Ectodermal cell (in vitro differentiated cells): ENCODE measurements around the gene C2CD2L.
"Not testable (repeated sequence)": the region's sequence is repeated elsewhere in the genome, so short reads cannot be mapped to it uniquely, and the experiment has no call there.

Source experiments
- H3K27ac ChIP-seq: 2 replicates; pipeline ENCODE4 v1.7.0; 2013; ENCODE audit warnings: mild to moderate bottlenecking, low read depth, low read length; ENCODE audit not compliant: insufficient read depth, poor library complexity, severe bottlenecking
- H3K27me3 ChIP-seq: 2 replicates; pipeline ENCODE4 v1.7.0; 2013; ENCODE audit warnings: mild to moderate bottlenecking, low read length; ENCODE audit not compliant: insufficient read depth, control insufficient read depth, poor library complexity, severe bottlenecking
- H3K36me3 ChIP-seq: one replicate; pipeline ENCODE4 v1.7.0; 2013; ENCODE audit warnings: low read length; ENCODE audit not compliant: control insufficient read depth, insufficient read depth
- H3K4me1 ChIP-seq: one replicate; pipeline ENCODE4 v1.7.0; 2013; ENCODE audit warnings: low read length; ENCODE audit not compliant: control insufficient read depth, insufficient read depth
- H3K4me3 ChIP-seq: 2 replicates; pipeline ENCODE4 v1.7.0; 2013; ENCODE audit warnings: low read depth, low read length, control low read depth; ENCODE audit not compliant: insufficient read depth
- H3K9me3 ChIP-seq: 2 replicates; pipeline ENCODE4 v1.7.0; 2013; ENCODE audit warnings: mild to moderate bottlenecking, low read length, moderate library complexity; ENCODE audit not compliant: control insufficient read depth
- WGBS, 2 experiments: methylation state at CpG; one replicate each; pipeline ENCODE4 v1.1.7; 2013; ENCODE audit warnings: missing lambda C conversion rate in 2 of 2; 5-methylcytosine and 5-hydroxymethylcytosine counted together

Gene C2CD2L

GRCh38 chr11:119093942-119094815, 13.0 kb upstream of the C2CD2L start:
- Histone ChIP-seq H3K9me3 (no peaks in the 10 kb centered on the region), H3K27me3 (no peaks in the 10 kb centered on the region), H3K4me3 (peak overlapping the region; percentile 99), H3K27ac (peak overlapping the region; percentile 90), H3K36me3 (peaks cover 34% of the 10 kb centered on the region), H3K4me1 (peaks cover 20% of the 10 kb centered on the region)
- 0 to 1% methylated on average over 81 of the region's 81 CpGs for WGBS, 2 experiments

DNA sequence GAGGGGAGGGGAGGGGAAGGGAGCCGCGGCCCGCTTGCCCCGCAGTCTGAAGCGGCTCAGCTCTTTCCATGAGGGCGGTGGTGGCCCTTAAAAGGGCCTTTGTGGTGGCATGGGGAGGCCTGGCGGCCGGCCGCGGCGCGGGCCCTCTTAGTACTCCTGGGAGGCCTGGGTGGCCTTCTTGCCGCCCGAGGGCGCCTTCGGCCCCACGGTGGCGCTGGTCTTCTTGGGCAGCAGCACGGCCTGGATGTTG, 12.4 kb upstream of the C2CD2L start:
- H3K9me3 ChIP-seq, result no peaks in the 10 kb centered on the region
- no peaks in the 10 kb centered on the region for H3K27me3 ChIP-seq
- 0 to 1% methylated on average over 19 of the region's 19 CpGs for WGBS, 2 experiments
- H3K27ac ChIP-seq, result peak overlapping the region; percentile 90
- peak overlapping the region; percentile 99 for H3K4me3 ChIP-seq
- H3K4me1 ChIP-seq, result peaks cover 20% of the 10 kb centered on the region
- H3K36me3 ChIP-seq, result peaks cover 34% of the 10 kb centered on the region

DNA sequence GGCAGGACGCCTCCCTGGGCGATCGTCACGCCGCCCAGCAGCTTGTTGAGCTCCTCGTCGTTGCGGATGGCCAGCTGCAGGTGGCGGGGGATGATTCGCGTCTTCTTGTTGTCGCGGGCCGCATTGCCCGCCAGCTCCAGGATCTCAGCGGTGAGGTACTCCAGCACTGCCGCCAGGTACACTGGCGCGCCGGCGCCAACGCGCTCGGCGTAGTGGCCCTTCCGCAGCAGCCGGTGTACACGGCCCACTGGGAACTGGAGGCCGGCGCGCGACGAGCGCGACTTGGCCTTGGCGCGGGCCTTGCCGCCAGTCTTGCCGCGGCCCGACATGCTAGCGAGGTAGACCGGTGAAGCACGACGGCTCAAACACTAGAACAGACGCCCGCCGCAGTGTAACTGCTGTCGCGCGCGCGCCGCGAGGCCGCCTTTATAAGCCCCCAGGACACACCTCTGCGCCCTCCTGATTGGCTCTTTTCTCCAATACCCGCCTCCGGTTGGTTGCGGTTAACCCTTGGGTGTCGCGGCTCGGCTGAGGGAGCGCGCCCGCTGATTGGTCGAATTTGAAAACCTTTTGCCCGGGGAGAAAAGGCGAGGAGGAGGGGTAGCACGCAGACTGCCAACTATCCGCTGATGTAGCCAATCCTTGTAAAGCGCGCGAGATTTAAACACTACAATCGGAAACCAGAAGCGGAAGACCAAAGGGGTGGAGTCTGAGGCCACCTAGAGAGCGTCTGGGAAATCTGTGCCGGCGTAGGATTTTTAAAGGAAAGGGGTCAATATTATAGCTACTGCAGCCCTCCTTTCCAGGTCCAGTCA, 11.9 kb upstream of the C2CD2L start:
- Histone ChIP-seq H3K36me3 (peaks cover 34% of the 10 kb centered on the region), H3K9me3 (no peaks in the 10 kb centered on the region), H3K4me3 (peak overlapping the region; percentile 99), H3K4me1 (peaks cover 24% of the 10 kb centered on the region), H3K27me3 (no peaks in the 10 kb centered on the region), H3K27ac (peak overlapping the region; percentile 90)
- WGBS, 2 experiments, result 0% methylated on average over 78 to 79 of the region's 79 CpGs

DNA sequence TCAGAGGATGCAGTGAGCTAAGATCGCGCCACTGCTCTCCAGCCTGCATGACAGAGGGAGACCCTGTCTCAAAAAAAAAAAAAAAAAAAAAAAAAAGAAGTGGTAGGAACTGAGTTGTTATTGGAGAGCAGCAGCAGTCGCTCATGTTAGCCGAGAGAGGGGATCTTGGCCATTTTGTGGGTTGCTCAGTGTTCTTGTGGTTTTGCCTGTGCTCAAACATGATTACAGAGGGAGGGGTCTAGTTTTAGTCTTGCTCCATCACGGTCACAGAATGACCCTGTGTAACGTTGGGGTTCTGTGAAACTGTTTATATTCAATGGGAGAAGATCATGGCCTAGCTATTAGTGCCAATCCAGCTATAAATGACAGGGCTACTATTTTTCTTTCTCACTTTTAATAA, 7.4 kb upstream of the C2CD2L start:
- H3K4me1 ChIP-seq, result peaks cover 10% of the 10 kb centered on the region
- peaks cover 18% of the 10 kb centered on the region for H3K36me3 ChIP-seq
- no peaks in the 10 kb centered on the region for H3K9me3 ChIP-seq
- WGBS, 2 experiments, result 92% methylated on average over 6 of the region's 6 CpGs
- no peak overlapping the region for H3K27ac ChIP-seq
- no peaks in the 10 kb centered on the region for H3K27me3 ChIP-seq
- no peak overlapping the region for H3K4me3 ChIP-seq

DNA sequence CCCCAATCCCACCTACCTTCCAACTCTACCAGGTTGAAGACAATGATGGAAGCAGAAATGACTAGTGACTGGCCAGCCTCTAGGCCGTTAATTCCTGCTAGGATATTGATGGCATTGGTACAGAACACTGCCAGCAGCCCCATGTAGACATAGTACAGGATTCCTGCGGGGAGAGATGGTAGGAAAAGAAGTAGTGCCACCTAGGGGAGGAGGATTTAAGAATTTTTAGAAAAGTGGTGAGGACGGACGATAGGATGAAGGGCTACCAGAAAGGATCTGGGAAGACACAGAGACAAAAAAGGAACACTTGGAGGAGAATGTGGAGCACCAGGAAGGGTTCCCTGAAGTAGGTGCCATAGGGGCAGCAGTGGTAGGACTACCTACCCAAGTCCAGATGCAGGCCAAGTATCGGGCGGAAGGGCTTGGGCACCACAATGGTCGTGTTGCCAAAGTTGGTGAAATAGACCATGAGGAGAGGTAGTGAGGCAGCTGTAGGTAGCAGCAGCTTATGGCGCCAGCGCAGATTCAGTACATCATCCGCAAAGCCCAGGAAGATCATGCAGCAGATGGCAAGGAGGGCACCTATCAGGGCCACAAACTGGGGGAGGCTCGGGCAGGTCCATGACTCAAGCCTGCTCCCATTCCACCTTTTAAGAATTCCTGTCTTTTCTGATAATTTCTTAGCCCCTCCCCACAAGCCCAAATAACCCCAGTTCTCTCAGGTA, 6.7 kb upstream of the C2CD2L start:
- H3K9me3 ChIP-seq, result no peaks in the 10 kb centered on the region
- no peaks in the 10 kb centered on the region for H3K27me3 ChIP-seq
- H3K27ac ChIP-seq, result no peak overlapping the region
- peak overlapping the region; percentile 75 for H3K4me3 ChIP-seq
- 60 to 66% methylated on average over 11 of the region's 11 CpGs for WGBS, 2 experiments
- H3K36me3 ChIP-seq, result peaks cover 18% of the 10 kb centered on the region
- H3K4me1 ChIP-seq, result peaks cover 10% of the 10 kb centered on the region

DNA sequence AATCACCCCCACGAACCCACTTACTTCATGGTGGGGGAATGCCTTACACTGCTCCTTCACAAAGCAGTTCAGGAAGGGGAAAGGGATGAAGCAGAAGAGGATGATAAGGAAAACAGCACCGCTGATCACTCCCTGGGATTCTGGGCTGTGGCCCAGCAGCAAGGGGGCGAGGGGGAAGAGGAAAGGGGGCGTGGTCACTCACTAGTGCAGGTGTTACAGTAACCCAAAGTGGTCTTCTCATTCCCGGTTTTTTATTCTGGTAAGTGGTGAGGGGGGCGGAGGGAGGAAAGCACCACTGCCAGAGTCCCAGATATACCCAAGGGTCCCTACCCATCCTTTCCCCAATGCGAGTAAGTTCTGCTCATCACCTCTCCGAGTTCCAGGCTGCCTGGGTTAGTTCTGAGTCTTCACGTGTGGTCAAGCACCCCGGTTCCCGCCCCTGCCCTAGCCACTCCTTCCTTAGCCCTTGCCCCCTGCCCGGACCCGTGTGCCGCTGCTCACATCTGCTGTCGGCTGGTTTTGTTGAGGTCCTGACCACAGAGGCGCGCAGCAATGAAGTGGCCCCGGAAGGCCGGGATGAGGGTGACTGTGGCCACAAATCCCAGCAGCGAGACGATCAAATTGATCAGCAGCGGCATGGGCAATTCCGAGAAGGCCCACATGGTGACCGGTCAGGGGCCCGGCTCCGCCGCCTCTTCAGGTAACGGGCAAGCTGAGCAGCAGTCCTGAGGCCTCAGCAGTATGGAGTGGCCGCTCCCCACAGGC, 6.0 kb upstream of the C2CD2L start:
- peak overlapping the region; percentile 75 for H3K4me3 ChIP-seq
- peak overlapping the region; percentile 95 for H3K27ac ChIP-seq
- peaks cover 18% of the 10 kb centered on the region for H3K36me3 ChIP-seq
- H3K9me3 ChIP-seq, result no peaks in the 10 kb centered on the region
- no peaks in the 10 kb centered on the region for H3K27me3 ChIP-seq
- peaks cover 10% of the 10 kb centered on the region for H3K4me1 ChIP-seq
- WGBS, 2 experiments, result 1% methylated on average over 29 of the region's 29 CpGs

DNA sequence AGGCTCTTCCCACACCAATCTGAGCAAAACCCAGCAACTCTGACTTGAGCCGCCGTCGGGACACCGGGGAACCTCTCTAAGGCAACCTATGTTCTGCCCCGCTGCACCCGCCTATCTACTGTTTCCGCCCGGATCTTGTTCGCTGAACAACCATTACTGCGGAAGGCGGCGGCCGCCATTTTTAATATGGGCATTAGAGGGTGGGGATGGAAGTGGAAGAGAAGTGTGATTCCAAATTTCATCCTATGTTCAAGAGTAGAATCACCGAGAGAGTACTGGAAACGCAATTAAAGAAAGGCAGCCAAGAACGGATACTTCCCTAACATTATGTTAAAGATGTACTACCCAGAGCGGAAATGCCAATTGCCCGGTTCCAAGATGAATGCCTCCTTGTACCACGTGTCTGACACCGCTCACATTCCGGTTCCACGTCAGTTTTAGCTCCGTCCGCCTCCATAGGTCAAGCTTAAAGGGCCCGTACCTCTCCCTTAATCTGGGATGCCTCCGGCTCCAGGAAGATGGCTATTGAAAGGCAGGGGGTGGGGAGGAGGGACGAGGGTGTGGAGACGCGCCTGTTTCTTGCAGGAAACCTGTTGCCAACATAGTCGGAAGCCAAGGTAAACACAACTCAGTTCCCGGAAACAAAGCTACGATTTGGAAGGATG, 5.3 kb upstream of the C2CD2L start, which contains the start of gene DPAGT1:
TSS of gene DPAGT1 (minus strand) at position 95 of the 665 bp plus-strand sequence. CDS start 198 bp downstream, outside the sequence.
- peaks cover 13% of the 10 kb centered on the region for H3K36me3 ChIP-seq
- peaks cover 2% of the 10 kb centered on the region for H3K27me3 ChIP-seq
- H3K4me3 ChIP-seq, result peak within 1 kb of the TSS; percentile 75
- no peaks in the 10 kb centered on the region for H3K9me3 ChIP-seq
- 0 to 1% methylated on average over 32 of the region's 32 CpGs for WGBS, 2 experiments
- peaks cover 10% of the 10 kb centered on the region for H3K4me1 ChIP-seq
- peak within 1 kb of the TSS; percentile 95 for H3K27ac ChIP-seq

DNA sequence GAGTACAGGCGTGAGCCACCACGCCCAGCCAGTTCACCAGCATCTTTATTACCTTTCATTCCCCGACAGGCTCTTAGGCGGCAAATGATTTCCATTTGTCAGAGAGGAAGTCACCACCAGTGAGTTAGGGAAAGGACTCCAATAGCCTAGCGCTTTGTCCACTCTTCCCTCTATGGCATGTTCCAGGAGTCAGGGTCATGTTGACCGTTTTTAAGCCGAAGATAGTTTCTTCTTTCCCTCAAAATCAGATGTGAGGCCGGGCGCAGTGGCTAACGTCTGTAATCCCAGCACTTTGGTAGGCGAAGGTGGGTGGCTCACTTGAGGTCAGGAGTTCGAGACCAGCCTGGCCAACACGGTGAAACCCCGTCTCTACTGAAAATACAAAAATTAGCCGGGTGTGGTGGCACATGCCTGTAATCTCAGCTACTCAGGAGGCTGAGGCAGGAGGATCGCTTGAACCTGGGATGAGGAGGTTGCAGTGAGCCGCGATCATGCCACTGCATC, 3.9 kb upstream of the C2CD2L start:
- H3K9me3 ChIP-seq, H3K4me3 ChIP-seq, H3K27ac ChIP-seq, H3K36me3 ChIP-seq: not testable (repeated sequence)
- Histone ChIP-seq H3K27me3 (peaks cover 16% of the 10 kb centered on the region), H3K4me1 (peaks cover 14% of the 10 kb centered on the region)
- WGBS, 2 experiments, result 94% methylated on average over 18 of the region's 18 CpGs

GRCh38 chr11:119103793-119104192, 3.4 kb upstream of the C2CD2L start:
- Histone ChIP-seq H3K36me3 (no peaks in the 10 kb centered on the region), H3K9me3 (no peaks in the 10 kb centered on the region), H3K27me3 (peaks cover 21% of the 10 kb centered on the region), H3K27ac (no peak overlapping the region), H3K4me1 (peaks cover 18% of the 10 kb centered on the region), H3K4me3 (no peak overlapping the region)
- WGBS, 2 experiments, result 82 to 85% methylated on average over 3 of the region's 4 CpGs
